ENCODE data around the gene MED25. TPM values are rescaled to one million over a fixed set of nuclear protein-coding genes. Genes with fewer than 3 reads are reported as not detected.

The MED25 gene
- 10 to 100 TPM; 89.1 to 90.0 TPM for total RNA-seq
- 83.7 TPM for polyA plus RNA-seq (2013, experiment 1 of 2)
- polyA plus RNA-seq (2013, experiment 2 of 2) = 73.4 TPM
- long read RNA-seq, experiment 1, transcript MED25-201 (18 exons, 2,332 nt) = major isoform, 9 of 41 reads
- long read RNA-seq, experiment 1, partial matches to known transcripts = 17 of 41 reads
- long read RNA-seq, experiment 1, other reads (novel, unspliced or antisense) = 14 of 41 reads
- long read RNA-seq, experiment 2, transcript MED25-201 (18 exons, 2,332 nt) = major isoform, 76 of 125 reads
- long read RNA-seq, experiment 2, partial matches to known transcripts = 8 of 125 reads
- long read RNA-seq, experiment 2, other reads (novel, unspliced or antisense) = 41 of 125 reads
- long read RNA-seq, experiment 3, transcript MED25-205 (5 exons, 2,396 nt) = major isoform, 9 of 33 reads
- long read RNA-seq, experiment 3, partial matches to known transcripts = 15 of 33 reads
- long read RNA-seq, experiment 3, other reads (novel, unspliced or antisense) = 7 of 33 reads
- long read RNA-seq, experiment 4, transcript MED25-201 (18 exons, 2,332 nt) = major isoform, 9 of 15 reads
- long read RNA-seq, experiment 4, partial matches to known transcripts = 2 of 15 reads
- long read RNA-seq, experiment 4, other reads (novel, unspliced or antisense) = 4 of 15 reads

- Mint-ChIP-seq H3K27ac (peak within 1 kb of the TSS; percentile 97), H3K4me1 (peaks cover 11% of the 10 kb centered on the region), H3K36me3 (ENCODE audit: low read depth) (peaks cover 22% of the 10 kb centered on the region), H3K9me3 (no peaks in the 10 kb centered on the region), H3K4me3 (peak within 1 kb of the TSS; percentile 92), H3K27me3 (ENCODE audit: insufficient read depth) (no peaks in the 10 kb centered on the region)
- no peaks in the 10 kb centered on the region for H3K4me1 ChIP-seq (ENCODE audit: control insufficient read depth, insufficient read depth, low read length)
- TF ChIP-seq CTCF (conservative IDR thresholded peaks at IDR 0.05) = peak; percentile 55
- H3K27ac ChIP-seq (ENCODE audit: low read depth, low read length) = peak within 1 kb of the TSS; percentile 83
- peaks cover 14% of the 10 kb centered on the region for H3K36me3 ChIP-seq (ENCODE audit: control insufficient read depth, insufficient read depth, low read length)
- 0% methylated on average over 26 to 57 of the region's 57 CpGs for WGBS, 2 experiments (ENCODE audit: insufficient coverage in 1 of 2, insufficient read length in 1 of 2)
- peak; percentile 95 for DNase-seq
- no peaks in the 10 kb centered on the region for H3K27me3 ChIP-seq (ENCODE audit: control insufficient read depth, insufficient read depth, low read length, poor library complexity, severe bottlenecking)
- H3K9me3 ChIP-seq (ENCODE audit: control insufficient read depth, low read length) = no peaks in the 10 kb centered on the region
- H3K4me3 ChIP-seq (ENCODE audit: low read length) = peak within 1 kb of the TSS; percentile 95
- peak within 1 kb of the TSS; percentile 99 for H3K9ac ChIP-seq (ENCODE audit: extremely low read depth, low read length, poor library complexity, severe bottlenecking)
Measured at GRCh38 chr19:49817964-49818648, at the start of gene MED25. Gene MED25, plus strand, starts transcription at chr19:49818289. Its CDS starts 53 bp downstream, at chr19:49818342.

GRCh38 chr19:49770529-49770928 lies 47.6 kb upstream of the MED25 start:
- peaks cover 10% of the 10 kb centered on the region for H3K36me3 Mint-ChIP-seq (ENCODE audit: low read depth)
- no peak for DNase-seq
- H3K4me1 Mint-ChIP-seq = peaks cover 13% of the 10 kb centered on the region
- no peak overlapping the region for H3K27ac Mint-ChIP-seq
- H3K9me3 ChIP-seq (ENCODE audit: control insufficient read depth, low read length) = no peaks in the 10 kb centered on the region
- H3K27me3 ChIP-seq (ENCODE audit: control insufficient read depth, insufficient read depth, low read length, poor library complexity, severe bottlenecking) = no peaks in the 10 kb centered on the region
- peaks cover 6% of the 10 kb centered on the region for H3K36me3 ChIP-seq (ENCODE audit: control insufficient read depth, insufficient read depth, low read length)
- no peaks in the 10 kb centered on the region for H3K9me3 Mint-ChIP-seq
- 91 to 94% methylated on average over 8 of the region's 8 CpGs for WGBS, 2 experiments (ENCODE audit: insufficient coverage in 1 of 2, insufficient read length in 1 of 2)
- no peak overlapping the region for H3K4me3 Mint-ChIP-seq
- no peaks in the 10 kb centered on the region for H3K27me3 Mint-ChIP-seq (ENCODE audit: insufficient read depth)
- H3K27ac ChIP-seq (ENCODE audit: low read depth, low read length) = no peak overlapping the region
- no peak overlapping the region for H3K4me3 ChIP-seq (ENCODE audit: low read length)
- no peak overlapping the region for H3K9ac ChIP-seq (ENCODE audit: extremely low read depth, low read length, poor library complexity, severe bottlenecking)
- no peaks in the 10 kb centered on the region for H3K4me1 ChIP-seq (ENCODE audit: control insufficient read depth, insufficient read depth, low read length)
- TF ChIP-seq CTCF (conservative IDR thresholded peaks at IDR 0.05) = no peak

- no peaks in the 10 kb centered on the region for H3K27me3 ChIP-seq (ENCODE audit: control insufficient read depth, insufficient read depth, low read length, poor library complexity, severe bottlenecking)
- no peaks in the 10 kb centered on the region for H3K9me3 ChIP-seq (ENCODE audit: control insufficient read depth, low read length)
- Mint-ChIP-seq H3K27ac (peak overlapping the region; percentile 60), H3K4me3 (no peak overlapping the region), H3K9me3 (no peaks in the 10 kb centered on the region), H3K27me3 (ENCODE audit: insufficient read depth) (no peaks in the 10 kb centered on the region), H3K4me1 (peaks cover 13% of the 10 kb centered on the region), H3K36me3 (ENCODE audit: low read depth) (peaks cover 15% of the 10 kb centered on the region)
- H3K27ac ChIP-seq (ENCODE audit: low read depth, low read length) = no peak overlapping the region
- 93 to 98% methylated on average over 8 to 13 of the region's 13 CpGs for WGBS, 2 experiments (ENCODE audit: insufficient coverage in 1 of 2, insufficient read length in 1 of 2)
- no peak for DNase-seq
- no peaks in the 10 kb centered on the region for H3K4me1 ChIP-seq (ENCODE audit: control insufficient read depth, insufficient read depth, low read length)
- H3K36me3 ChIP-seq (ENCODE audit: control insufficient read depth, insufficient read depth, low read length) = peaks cover 6% of the 10 kb centered on the region
- TF ChIP-seq CTCF (conservative IDR thresholded peaks at IDR 0.05) = no peak
- H3K9ac ChIP-seq (ENCODE audit: extremely low read depth, low read length, poor library complexity, severe bottlenecking) = no peak overlapping the region
- no peak overlapping the region for H3K4me3 ChIP-seq (ENCODE audit: low read length)
Measured at GRCh38 chr19:49771674-49772139, 46.4 kb upstream of the MED25 start.
